HepG2 (cell line): ENCODE results near the gene FBXO33. TPM values are rescaled to one million over a fixed set of nuclear protein-coding genes. Genes with fewer than 3 reads are reported as not detected.

Experiments used
- BHLHE40 ChIP-seq: IDR thresholded peaks from 2 replicates; pipeline ENCODE4 v1.6.1; 2011; ENCODE audit warnings: low read length, improper control_type of control experiment
- CC2D1A ChIP-seq: sonication (generic); formaldehyde crosslinking; IDR thresholded peaks from 2 replicates; pipeline ENCODE4 v1.8.1; 2023; ENCODE audit warnings: mild to moderate bottlenecking, missing genetic modification reagents
- ESRRA ChIP-seq: sonication (generic); formaldehyde crosslinking; IDR thresholded peaks from 2 replicates; pipeline ENCODE4 v1.5.1; 2020; ENCODE audit warnings: mild to moderate bottlenecking, low read depth, missing genetic modification reagents
- HIVEP1 ChIP-seq: sonication (generic); formaldehyde crosslinking; IDR thresholded peaks from 2 replicates; pipeline ENCODE4 v1.4.0; 2020; ENCODE audit warnings: mild to moderate bottlenecking, missing genetic modification reagents
- MEF2D ChIP-seq: sonication (generic); formaldehyde crosslinking; IDR thresholded peaks from 2 replicates; pipeline ENCODE4 v1.5.1; 2020; ENCODE audit warnings: mild to moderate bottlenecking, missing genetic modification reagents
- POLR2AphosphoS2 ChIP-seq: IDR thresholded peaks from 2 replicates; pipeline ENCODE4 v1.6.1; 2011; ENCODE audit warnings: low read depth, low read length, improper control_type of control experiment
- POLR2AphosphoS5 ChIP-seq: IDR thresholded peaks from 2 replicates; pipeline ENCODE4 v1.6.1; 2012; ENCODE audit warnings: low read depth, low read length
- PRDM15 ChIP-seq: sonication (generic); formaldehyde crosslinking; IDR thresholded peaks from 2 replicates; pipeline ENCODE4 v1.4.0; 2020; ENCODE audit warnings: missing genetic modification reagents
- SMC3 ChIP-seq: IDR thresholded peaks from 2 replicates; pipeline ENCODE4 v1.6.1; 2011; ENCODE audit warnings: low read length, improper control_type of control experiment
- SOX13 ChIP-seq, 3 experiments: fragments of 450-650 bp in 1 of 3; sonication (generic) in 1 of 3; formaldehyde crosslinking in 1 of 3; IDR thresholded peaks in 2 of 3; conservative IDR thresholded peaks in 1 of 3; 2 replicates each; pipeline versions ENCODE4 v1.5.0 to v1.6.1; 2016 to 2020; ENCODE audit warnings: antibody characterized with exemption in 1 of 3, mild to moderate bottlenecking in 1 of 3, missing compliant biosample characterization in 1 of 3, missing genetic modification reagents in 1 of 3, moderate library complexity in 1 of 3
- TOPORS ChIP-seq: sonication (generic); formaldehyde crosslinking; IDR thresholded peaks from 2 replicates; pipeline ENCODE4 v1.8.0; 2023; ENCODE audit warnings: mild to moderate bottlenecking, missing genetic modification reagents
- ZC3H4 ChIP-seq: sonication (generic); formaldehyde crosslinking; IDR thresholded peaks from 2 replicates; pipeline ENCODE4 v1.4.0; 2020; ENCODE audit warnings: missing genetic modification reagents, borderline replicate concordance
- ZFP62 ChIP-seq: sonication (generic); formaldehyde crosslinking; IDR thresholded peaks from 2 replicates; pipeline ENCODE4 v1.4.0; 2020; ENCODE audit warnings: missing genetic modification reagents
- ZIK1 ChIP-seq: sonication (generic); formaldehyde crosslinking; IDR thresholded peaks from 2 replicates; pipeline ENCODE4 v1.5.0; 2020; ENCODE audit warnings: mild to moderate bottlenecking, low read depth, missing genetic modification reagents, borderline replicate concordance
- ZKSCAN5 ChIP-seq: sonication (generic); formaldehyde crosslinking; IDR thresholded peaks from 2 replicates; pipeline ENCODE4 v1.5.1; 2020; ENCODE audit warnings: mild to moderate bottlenecking, missing genetic modification reagents
- ZNF441 ChIP-seq: sonication (generic); formaldehyde crosslinking; IDR thresholded peaks from 2 replicates; pipeline ENCODE4 v1.7.0; 2021; ENCODE audit warnings: missing genetic modification reagents, borderline replicate concordance
- ZNF530 ChIP-seq: sonication (generic); formaldehyde crosslinking; IDR thresholded peaks from 2 replicates; pipeline ENCODE4 v1.5.0; 2020; ENCODE audit warnings: low read depth, mild to moderate bottlenecking, missing genetic modification reagents
- ZNF577 ChIP-seq: sonication (generic); formaldehyde crosslinking; IDR thresholded peaks from 2 replicates; pipeline ENCODE4 v1.4.0; 2020; ENCODE audit warnings: mild to moderate bottlenecking, low read depth, missing genetic modification reagents, borderline replicate concordance
- ZNF609 ChIP-seq: sonication (generic); formaldehyde crosslinking; IDR thresholded peaks from 2 replicates; pipeline ENCODE4 v1.4.0; 2020; ENCODE audit warnings: mild to moderate bottlenecking, missing genetic modification reagents, borderline replicate concordance
- ZNF616 ChIP-seq: sonication (generic); formaldehyde crosslinking; IDR thresholded peaks from 2 replicates; pipeline ENCODE4 v1.5.0; 2020; ENCODE audit warnings: low read depth, mild to moderate bottlenecking, missing genetic modification reagents
- polyA plus RNA-seq, 8 experiments: library from polyadenylated mRNA; depleted of rRNA in 3 of 8; stranded (reverse) in 7 of 8; unstranded in 1 of 8; fragments of >200 nt; fragmentation: Illumina TruSeq in 4 of 8; extraction: Trizol in 4 of 8; gene quantifications; 2 replicates each; pipeline versions ENCODE4 v1.2.1 to v1.2.3, GENCODE V29; 2011 to 2016; ENCODE audit warnings: low read depth in 4 of 8, missing spikeins in 1 of 8, mixed read lengths in 1 of 8; ENCODE audit not compliant: insufficient read depth in 1 of 8
- total RNA-seq, 5 experiments: library from RNA; depleted of rRNA; stranded (reverse); fragments of >200 nt; fragmentation: Illumina TruSeq; extraction: Trizol; gene quantifications; 2 replicates each; pipeline ENCODE4 v1.2.3, GENCODE V29; 2016; ENCODE audit warnings: low read depth in 1 of 5

Gene FBXO33
- total and polyA plus RNA-seq, 2 of the 13 experiments (the other 11 are each of a cell fraction or from before 2014, with no cell fraction given): 15.5 to 16.9 TPM

DNA sequence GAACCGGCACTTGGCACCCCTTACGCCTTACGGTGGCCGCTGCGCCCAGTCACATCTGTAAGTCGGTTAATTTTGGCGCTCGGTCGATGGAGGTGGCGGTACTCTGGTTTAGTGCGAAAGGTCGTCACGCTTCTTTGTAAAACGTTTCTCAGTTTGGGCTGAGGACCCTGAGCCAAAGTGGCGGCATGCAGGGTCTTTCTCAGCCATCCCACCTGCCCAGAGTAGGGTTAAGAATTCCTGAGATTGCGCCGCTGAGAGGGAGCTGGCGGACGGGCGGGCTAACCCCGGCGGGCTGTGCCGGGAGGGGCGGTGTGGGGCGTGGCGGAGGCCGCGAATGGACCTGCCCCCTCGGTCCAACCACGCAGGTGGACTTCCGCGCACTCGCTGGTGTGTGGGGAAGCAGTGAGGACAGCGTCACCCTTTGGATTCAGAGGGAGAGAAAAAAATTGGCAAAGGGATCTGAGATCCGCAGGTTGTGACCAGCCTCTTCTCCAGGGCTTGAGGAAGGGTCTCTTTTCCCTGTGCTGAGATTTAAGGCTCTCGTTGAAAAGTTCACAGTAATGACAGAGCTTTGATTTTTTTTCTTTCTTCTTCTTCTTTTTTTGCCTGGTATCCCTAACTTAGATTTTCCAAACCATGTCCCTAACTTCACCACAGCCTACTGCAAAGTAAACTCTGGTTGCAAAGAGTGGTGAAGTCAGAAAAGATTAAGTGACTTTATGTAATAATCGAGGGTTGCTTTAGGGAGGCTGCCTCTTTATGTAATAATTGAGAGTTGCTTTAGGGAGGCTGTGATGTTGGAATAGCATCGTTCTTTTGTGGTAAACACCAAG, 602 bp upstream of the FBXO33 start (continued):
- TF ChIP-seq ZKSCAN5 (CRISPR knock-in tag) (peak; percentile 76; the same call in 1 of the 2 replicates), POLR2AphosphoS5 (peak; percentile 93), PRDM15 (peak; percentile 68), HIVEP1 (CRISPR knock-in tag) (peak; percentile 96), ZNF609 (CRISPR knock-in tag) (peak; percentile 82), ZC3H4 (CRISPR knock-in tag) (no peak), MEF2D (peak; percentile 83), SOX13 (IDR thresholded peaks at IDR 0.05) (peak; percentile 36; the same call in 1 of the 2 replicates), SOX13 (CRISPR knock-in tag; conservative IDR thresholded peaks at IDR 0.05 in 1 of 2, IDR thresholded peaks at IDR 0.05 in 1 of 2) (peak; percentile 62 to 71; a peak in 2 of 4 replicates), ZNF616 (CRISPR knock-in tag) (no peak; the same call in 1 of the 2 replicates), SMC3 (peak; percentile 49), ZFP62 (CRISPR knock-in tag) (no peak; the same call in 1 of the 2 replicates), ZNF530 (CRISPR knock-in tag) (no peak), POLR2AphosphoS2 (no peak), ZIK1 (CRISPR knock-in tag) (peak; percentile 70), TOPORS (CRISPR knock-in tag) (peak; percentile 95; the same call in 1 of the 2 replicates), ZNF577 (CRISPR knock-in tag) (no peak), ZNF441 (CRISPR knock-in tag) (peak; percentile 87), CC2D1A (no peak), BHLHE40 (peak; percentile 71; the same call in 1 of the 2 replicates), ESRRA (CRISPR knock-in tag) (peak; percentile 83)
